ENCODE data around the gene ORAI3.
"Not testable (repeated sequence)": the region's sequence is repeated elsewhere in the genome, so short reads cannot be mapped to it uniquely, and the experiment has no call there.

ORAI3 gene

GRCh38 chr16:30927789-30928378 is 21.0 kb upstream of the ORAI3 start:
- peaks cover 26% of the 10 kb centered on the region for H3K4me1 Mint-ChIP-seq
- DNase-seq = peak; percentile 46
- no peak overlapping the region for H3K4me3 Mint-ChIP-seq
- no peaks in the 10 kb centered on the region for H3K9me3 Mint-ChIP-seq
- H3K27ac Mint-ChIP-seq = no peak overlapping the region
- CTCF ChIA-PET = interaction anchor here (1.8 to 3.6 kb wide), 3 partner anchors 8 to 83 kb away, joined by 8 to 16 read pairs (median 14); no protein-coding TSS in a partner anchor
- no peaks in the 10 kb centered on the region for H3K27me3 Mint-ChIP-seq
- H3K36me3 Mint-ChIP-seq = peaks cover 17% of the 10 kb centered on the region

GRCh38 chr16:30928390-30928789 is 20.5 kb upstream of the ORAI3 start:
- CTCF ChIA-PET = interaction anchor here (2.0 kb wide), 1 partner anchor 84 kb away, joined by 8 read pairs; no protein-coding TSS in a partner anchor

GRCh38 chr16:30929167-30929566 is 19.7 kb upstream of the ORAI3 start:
- peaks cover 25% of the 10 kb centered on the region for H3K4me1 Mint-ChIP-seq
- no peak overlapping the region for H3K27ac Mint-ChIP-seq
- H3K9me3 Mint-ChIP-seq = no peaks in the 10 kb centered on the region
- no peak for DNase-seq
- CTCF ChIA-PET = interaction anchor here (2.0 kb wide), 1 partner anchor 13 kb away, joined by 4 read pairs; no protein-coding TSS in a partner anchor
- peaks cover 17% of the 10 kb centered on the region for H3K36me3 Mint-ChIP-seq
- H3K4me3 Mint-ChIP-seq = no peak overlapping the region
- no peaks in the 10 kb centered on the region for H3K27me3 Mint-ChIP-seq

More at GRCh38 chr16:30928390-30928789, 20.5 kb upstream of the ORAI3 start:
- H3K4me1 Mint-ChIP-seq = peaks cover 23% of the 10 kb centered on the region
- peaks cover 17% of the 10 kb centered on the region for H3K36me3 Mint-ChIP-seq
- H3K27me3 Mint-ChIP-seq = no peaks in the 10 kb centered on the region
- H3K9me3 Mint-ChIP-seq = no peaks in the 10 kb centered on the region
- no peak overlapping the region for H3K27ac Mint-ChIP-seq
- H3K4me3 Mint-ChIP-seq = no peak overlapping the region
- no peak for DNase-seq

- no peak for DNase-seq
- CTCF ChIA-PET = interaction anchor here (2.0 kb wide), 1 partner anchor 12 kb away, joined by 4 read pairs; no protein-coding TSS in a partner anchor
- no peaks in the 10 kb centered on the region for H3K9me3 Mint-ChIP-seq
- H3K4me1 Mint-ChIP-seq = peaks cover 27% of the 10 kb centered on the region
- no peaks in the 10 kb centered on the region for H3K27me3 Mint-ChIP-seq
- H3K36me3 Mint-ChIP-seq = peaks cover 20% of the 10 kb centered on the region
- no peak overlapping the region for H3K27ac Mint-ChIP-seq
- no peak overlapping the region for H3K4me3 Mint-ChIP-seq
These were observed 18.7 kb upstream of the ORAI3 start for GRCh38 chr16:30930160-30930571.

GRCh38 chr16:30931068-30931650 is 17.7 kb upstream of the ORAI3 start:
- CTCF ChIA-PET = interaction anchor here (2.0 kb wide), 1 partner anchor 11 kb away, joined by 4 read pairs; no protein-coding TSS in a partner anchor
- no peaks in the 10 kb centered on the region for H3K27me3 Mint-ChIP-seq

GRCh38 chr16:30934827-30935557 is 13.9 kb upstream of the ORAI3 start:
- CTCF ChIA-PET = interaction anchor here (1.1 to 2.6 kb wide), 11 partner anchors 9 to 207 kb away, joined by 3 to 16 read pairs (median 6); no protein-coding TSS in a partner anchor
- DNase-seq = peak; percentile 66

More at GRCh38 chr16:30931068-30931650, 17.7 kb upstream of the ORAI3 start:
- peaks cover 26% of the 10 kb centered on the region for H3K4me1 Mint-ChIP-seq
- DNase-seq = no peak
- H3K4me3 Mint-ChIP-seq = no peak overlapping the region
- H3K9me3 Mint-ChIP-seq = no peaks in the 10 kb centered on the region
- H3K36me3 Mint-ChIP-seq = peaks cover 19% of the 10 kb centered on the region
- no peak overlapping the region for H3K27ac Mint-ChIP-seq

GRCh38 chr16:30937692-30938091 is 11.2 kb upstream of the ORAI3 start:
- H3K27ac Mint-ChIP-seq = peak overlapping the region; percentile 1

More at GRCh38 chr16:30934827-30935557, 13.9 kb upstream of the ORAI3 start:
- H3K4me3 Mint-ChIP-seq = no peak overlapping the region
- peaks cover 16% of the 10 kb centered on the region for H3K36me3 Mint-ChIP-seq
- no peak overlapping the region for H3K27ac Mint-ChIP-seq
- H3K27me3 Mint-ChIP-seq = no peaks in the 10 kb centered on the region
- H3K9me3 Mint-ChIP-seq = no peaks in the 10 kb centered on the region
- peaks cover 25% of the 10 kb centered on the region for H3K4me1 Mint-ChIP-seq

GRCh38 chr16:30939571-30939970 is 9.3 kb upstream of the ORAI3 start:
- not testable (repeated sequence) for H3K27me3 Mint-ChIP-seq, H3K9me3 Mint-ChIP-seq, H3K27ac Mint-ChIP-seq, H3K4me3 Mint-ChIP-seq, DNase-seq
- CTCF ChIA-PET = interaction anchor here (2.0 to 4.3 kb wide), 3 partner anchors 11 to 94 kb away, joined by 5 to 55 read pairs (median 31); no protein-coding TSS in a partner anchor
- Mint-ChIP-seq H3K4me1 (peaks cover 38% of the 10 kb centered on the region), H3K36me3 (peaks cover 18% of the 10 kb centered on the region)

More at GRCh38 chr16:30937692-30938091, 11.2 kb upstream of the ORAI3 start:
- DNase-seq = no peak
- H3K27me3 Mint-ChIP-seq = no peaks in the 10 kb centered on the region
- CTCF ChIA-PET = interaction anchor here (1.0 kb wide), 1 partner anchor 12 kb away, joined by 5 read pairs; no protein-coding TSS in a partner anchor
- H3K36me3 Mint-ChIP-seq = peaks cover 13% of the 10 kb centered on the region
- peaks cover 38% of the 10 kb centered on the region for H3K4me1 Mint-ChIP-seq
- H3K4me3 Mint-ChIP-seq = no peak overlapping the region
- H3K9me3 Mint-ChIP-seq = no peaks in the 10 kb centered on the region

- H3K9me3 Mint-ChIP-seq = no peaks in the 10 kb centered on the region
- DNase-seq = peak; percentile 81
- peaks cover 20% of the 10 kb centered on the region for H3K36me3 Mint-ChIP-seq
- peak overlapping the region; percentile 73 for H3K27ac Mint-ChIP-seq
- CTCF ChIA-PET = interaction anchor here (0.7 to 4.3 kb wide), 20 partner anchors 7 to 235 kb away, joined by 3 to 55 read pairs (median 4); partner anchors contain the start of gene ORAI3
- H3K27me3 Mint-ChIP-seq = no peaks in the 10 kb centered on the region
- H3K4me3 Mint-ChIP-seq = peak overlapping the region; percentile 54
- H3K4me1 Mint-ChIP-seq = peaks cover 27% of the 10 kb centered on the region
These were observed 7.1 kb upstream of the ORAI3 start for GRCh38 chr16:30941600-30942425.

- no peaks in the 10 kb centered on the region for H3K27me3 Mint-ChIP-seq
- no peak for DNase-seq
- no peak overlapping the region for H3K27ac Mint-ChIP-seq
- H3K4me1 Mint-ChIP-seq = peaks cover 24% of the 10 kb centered on the region
- no peak overlapping the region for H3K4me3 Mint-ChIP-seq
- CTCF ChIA-PET = interaction anchor here (1.0 to 4.3 kb wide), 15 partner anchors 8 to 150 kb away, joined by 3 to 55 read pairs (median 4); no protein-coding TSS in a partner anchor
- H3K9me3 Mint-ChIP-seq = no peaks in the 10 kb centered on the region
- peaks cover 20% of the 10 kb centered on the region for H3K36me3 Mint-ChIP-seq
These were observed 6.5 kb upstream of the ORAI3 start for GRCh38 chr16:30942426-30942806.

- no peak for DNase-seq
- H3K9me3 Mint-ChIP-seq = no peaks in the 10 kb centered on the region
- peaks cover 20% of the 10 kb centered on the region for H3K36me3 Mint-ChIP-seq
- no peak overlapping the region for H3K4me3 Mint-ChIP-seq
- peaks cover 23% of the 10 kb centered on the region for H3K4me1 Mint-ChIP-seq
- H3K27ac Mint-ChIP-seq = no peak overlapping the region
- no peaks in the 10 kb centered on the region for H3K27me3 Mint-ChIP-seq
- CTCF ChIA-PET = interaction anchor here (1.1 to 1.5 kb wide), 3 partner anchors 9 to 11 kb away, joined by 3 to 7 read pairs (median 4); no protein-coding TSS in a partner anchor
These were observed 4.5 kb upstream of the ORAI3 start for GRCh38 chr16:30944352-30944751.

GRCh38 chr16:30946671-30947540 is 2.0 kb upstream of the ORAI3 start:
- Mint-ChIP-seq H3K4me3 (no peak overlapping the region), H3K27me3 (no peaks in the 10 kb centered on the region), H3K4me1 (peaks cover 33% of the 10 kb centered on the region), H3K9me3 (no peaks in the 10 kb centered on the region), H3K27ac (no peak overlapping the region), H3K36me3 (peaks cover 19% of the 10 kb centered on the region)
- CTCF ChIA-PET = interaction anchor here (1.0 kb wide), 1 partner anchor 12 kb away, joined by 4 read pairs; no protein-coding TSS in a partner anchor
- DNase-seq = no peak

- DNase-seq = no peak
- Mint-ChIP-seq H3K36me3 (peaks cover 18% of the 10 kb centered on the region), H3K9me3 (no peaks in the 10 kb centered on the region), H3K27me3 (no peaks in the 10 kb centered on the region), H3K27ac (no peak overlapping the region), H3K4me1 (peaks cover 27% of the 10 kb centered on the region), H3K4me3 (no peak overlapping the region)
- CTCF ChIA-PET = no interaction called here
These were observed 1.4 kb upstream of the ORAI3 start for GRCh38 chr16:30947541-30947858.
